GM10266 (cell line): ENCODE data around the gene OLAH.

Source experiments
- DNase-seq: peaks from one replicate; pipeline ENCODE4 v3.0.0; 2012; ENCODE audit errors: extremely low spot score
- CTCF ChIP-seq: IDR thresholded peaks from 2 replicates; pipeline ENCODE4 v1.5.1; 2012; ENCODE audit warnings: mild to moderate bottlenecking, low read depth; ENCODE audit not compliant: control insufficient read depth, insufficient read depth; ENCODE audit errors: missing control alignments

Gene OLAH

GRCh38 chr10:15113766-15114165, 70.0 kb downstream of the OLAH start:
- DNase-seq, result no peak
- no peak for TF ChIP-seq CTCF

GRCh38 chr10:15116225-15116624, 72.5 kb downstream of the OLAH start:
- TF ChIP-seq CTCF, result no peak
- DNase-seq, result no peak

GRCh38 chr10:15118615-15119014, 74.9 kb downstream of the OLAH start:
- DNase-seq, result no peak
- no peak for TF ChIP-seq CTCF

- DNase-seq, result no peak
Observed at GRCh38 chr10:15120523-15120922, 76.8 kb downstream of the OLAH start.

GRCh38 chr10:15121707-15122106, 78.0 kb downstream of the OLAH start:
- no peak for DNase-seq

More at GRCh38 chr10:15120523-15120922, 76.8 kb downstream of the OLAH start:
- no peak for TF ChIP-seq CTCF

GRCh38 chr10:15122477-15123030, 78.8 kb downstream of the OLAH start:
- peak; percentile 73 for DNase-seq
- no peak for TF ChIP-seq CTCF

More at GRCh38 chr10:15121707-15122106, 78.0 kb downstream of the OLAH start:
- TF ChIP-seq CTCF, result no peak
